Activated naive CD8-positive, alpha-beta T cell treated with anti-CD3 and anti-CD28 coated beads, Interleukin-2, amount 50 U/mL, for 16 hours (primary cell): ENCODE data around the gene DISC1.
"Not testable (repeated sequence)": the region's sequence is repeated elsewhere in the genome, so short reads cannot be mapped to it uniquely, and the experiment has no call there.

Experiments
- DNase-seq: peaks from one replicate; pipeline ENCODE4 v3.0.0-alpha.2; 2020; ENCODE audit warnings: low read depth, low spot score

Gene DISC1

DNA sequence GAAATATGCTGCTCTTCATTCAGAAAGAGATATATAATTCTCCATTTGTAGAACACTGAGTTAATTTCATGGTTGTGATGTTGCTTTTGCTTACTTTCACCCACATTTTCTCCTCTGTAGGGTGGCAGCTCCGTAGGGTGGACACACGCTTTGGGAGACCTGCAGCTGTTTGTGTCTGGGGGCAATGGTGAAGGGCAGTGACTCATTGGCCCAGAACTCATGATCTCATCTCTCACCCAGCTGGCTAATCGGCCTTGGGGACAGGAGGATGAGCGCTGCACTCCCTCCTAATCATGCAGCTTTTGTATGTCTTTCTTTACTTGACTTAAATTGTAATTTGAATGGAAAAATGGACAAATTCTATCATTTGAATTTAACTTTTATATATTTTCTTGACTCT lies 9.6 kb downstream of the DISC1 start:
- DNase-seq, result no peak

DNA sequence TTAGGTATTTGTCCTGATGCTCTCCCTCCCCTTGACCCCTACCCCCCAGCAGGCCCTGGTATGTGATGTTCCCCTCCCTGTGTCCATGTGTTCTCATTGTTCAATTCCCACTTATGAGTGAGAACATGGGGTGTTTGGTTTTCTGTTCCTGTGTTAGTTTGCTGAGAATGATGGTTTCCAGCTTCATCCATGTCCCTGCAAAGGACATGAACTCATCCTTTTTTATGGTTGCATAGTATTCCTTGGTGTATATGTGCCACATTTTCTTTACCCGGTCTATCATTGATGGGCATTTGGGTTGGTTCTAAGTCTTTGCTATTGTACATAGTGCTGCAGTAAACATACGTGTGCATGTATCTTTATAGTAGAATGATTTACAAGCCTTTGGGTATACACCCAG lies 10.3 kb downstream of the DISC1 start:
- not testable (repeated sequence) for DNase-seq

DNA sequence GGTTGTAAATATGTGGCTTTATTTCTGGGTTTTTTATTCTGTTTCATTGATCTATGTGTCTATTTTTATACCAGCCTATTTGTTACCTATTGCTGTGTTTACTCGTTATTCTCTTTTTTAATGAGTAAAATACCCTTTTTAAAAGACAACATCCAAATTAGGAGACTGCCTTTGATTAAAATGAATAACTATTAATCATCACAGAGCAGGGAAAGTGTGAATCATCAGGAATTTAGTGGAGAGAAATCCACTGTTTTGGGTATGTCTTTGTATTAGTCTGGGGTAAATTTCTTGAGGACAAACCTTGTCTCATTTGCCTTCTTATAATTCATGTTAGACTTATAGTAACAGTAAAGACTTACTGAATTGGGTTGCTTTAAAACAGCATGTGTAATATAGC lies 12.1 kb downstream of the DISC1 start:
- no peak for DNase-seq

DNA sequence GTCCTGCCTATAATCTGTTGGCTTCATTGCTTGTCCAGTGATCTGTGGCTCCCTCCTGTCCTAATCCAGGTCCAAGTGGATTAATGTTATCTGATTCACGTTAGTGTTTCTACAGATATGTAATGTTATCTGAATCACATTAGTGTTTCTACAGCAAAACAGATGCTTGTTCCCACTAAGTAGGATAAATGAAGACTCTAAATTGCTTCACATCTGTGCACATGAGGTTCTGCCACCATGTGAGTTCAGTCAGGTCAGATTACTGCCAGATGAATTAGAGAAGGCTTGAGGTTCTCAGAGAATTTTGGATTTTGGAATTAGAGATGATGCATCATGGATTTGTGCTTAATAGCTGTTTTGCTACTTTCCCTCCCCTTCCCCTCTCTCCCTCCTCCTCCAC lies 13.2 kb downstream of the DISC1 start:
- DNase-seq, result no peak

DNA sequence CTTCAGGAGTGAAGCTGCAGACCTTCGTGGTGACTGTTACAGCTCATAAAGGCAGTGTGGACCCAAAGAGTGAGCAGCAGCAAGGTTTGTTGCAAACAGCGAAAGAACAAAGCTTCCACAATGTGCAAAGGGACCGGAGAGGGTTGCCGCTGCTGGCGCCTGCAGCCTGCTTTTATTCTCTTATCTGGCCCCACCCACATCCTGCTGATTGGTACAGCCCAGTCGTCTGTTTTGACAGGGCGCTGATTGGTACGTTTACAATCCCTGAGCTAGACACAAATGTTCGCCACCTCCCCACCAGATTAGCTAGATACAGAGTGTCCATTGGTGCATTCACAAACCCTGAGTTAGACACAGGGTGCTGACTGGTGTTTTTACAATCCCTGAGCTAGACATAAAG lies 14.9 kb downstream of the DISC1 start:
- not testable (repeated sequence) for DNase-seq

DNA sequence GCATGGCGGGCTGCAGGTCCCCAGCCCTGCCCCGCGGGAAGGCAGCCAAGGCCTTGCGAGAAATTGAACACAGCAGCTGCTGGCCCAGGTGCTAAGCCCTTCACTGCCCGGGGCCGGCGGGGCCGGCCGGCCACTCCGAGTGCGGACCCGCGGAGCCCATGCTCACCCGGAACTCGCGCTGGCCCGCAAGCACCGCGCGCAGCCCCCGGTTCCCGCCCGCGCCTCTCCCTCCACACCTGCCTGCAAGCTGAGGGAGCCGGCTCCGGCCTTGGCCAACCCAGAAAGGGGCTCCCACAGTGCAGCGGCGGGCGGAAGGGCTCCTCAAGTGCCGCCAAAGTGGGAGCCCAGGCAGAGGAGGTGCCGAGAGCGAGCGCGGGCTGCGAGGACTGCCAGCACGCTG lies 15.5 kb downstream of the DISC1 start:
- DNase-seq, result not testable (repeated sequence)

DNA sequence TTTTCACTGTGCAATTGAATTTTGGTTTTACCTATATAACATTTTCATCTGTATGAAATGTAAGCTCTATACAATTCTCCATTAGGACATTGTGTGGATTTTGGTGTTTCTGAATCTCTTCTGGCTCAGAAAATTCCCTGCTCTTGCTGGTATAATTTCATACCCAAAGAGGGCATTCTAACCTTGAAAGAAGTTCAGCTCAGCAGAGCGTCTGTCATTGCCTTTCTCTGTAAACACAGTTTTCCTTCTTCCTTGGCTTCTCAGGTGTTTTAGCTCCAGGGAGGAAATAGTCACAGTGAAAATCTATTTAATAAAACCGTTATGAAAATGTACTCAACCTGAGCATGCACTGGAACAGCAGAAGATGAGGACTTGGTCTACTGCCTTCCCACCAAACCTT lies 16.0 kb downstream of the DISC1 start:
- no peak for DNase-seq

DNA sequence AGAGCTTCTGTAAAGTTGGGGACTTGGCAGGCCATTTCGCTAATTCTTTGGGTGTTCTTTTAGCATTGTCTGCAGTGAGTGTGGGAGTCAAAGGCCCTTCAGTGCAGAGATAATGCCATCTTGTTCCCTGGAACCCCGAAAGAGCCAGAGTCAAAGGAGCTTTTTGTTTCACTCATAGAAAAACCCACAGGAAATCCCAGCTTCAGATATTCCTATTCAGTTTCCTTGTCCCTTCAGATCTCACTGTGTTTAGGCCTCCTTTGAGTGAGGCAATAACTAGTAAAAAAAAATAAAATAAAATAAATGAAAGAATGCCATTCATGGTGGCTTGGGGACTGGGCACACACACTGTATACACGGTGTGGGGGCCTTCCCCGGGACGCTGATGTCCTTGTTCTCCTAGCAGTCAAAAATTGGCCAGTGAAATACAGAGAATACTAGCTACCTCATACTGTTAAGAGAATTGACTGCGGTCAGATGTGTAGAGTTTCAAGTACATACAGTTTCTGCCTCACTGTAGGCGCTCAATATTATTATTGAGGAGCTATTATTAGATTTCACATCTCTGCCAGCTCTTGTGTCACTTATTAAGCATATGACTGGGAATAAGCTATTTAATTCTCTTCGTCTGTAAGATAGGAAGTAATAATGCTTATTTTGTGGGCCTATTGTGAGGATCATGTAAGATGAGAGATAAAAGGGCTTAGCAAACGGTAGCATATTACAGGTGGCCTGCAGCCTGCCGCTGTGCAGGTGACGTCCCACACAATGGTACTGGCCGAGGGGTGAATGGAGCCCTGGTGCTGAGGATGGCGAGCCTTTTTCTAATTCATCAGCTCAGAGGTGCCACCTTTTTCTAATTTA lies 16.7 kb downstream of the DISC1 start:
- DNase-seq, result no peak

DNA sequence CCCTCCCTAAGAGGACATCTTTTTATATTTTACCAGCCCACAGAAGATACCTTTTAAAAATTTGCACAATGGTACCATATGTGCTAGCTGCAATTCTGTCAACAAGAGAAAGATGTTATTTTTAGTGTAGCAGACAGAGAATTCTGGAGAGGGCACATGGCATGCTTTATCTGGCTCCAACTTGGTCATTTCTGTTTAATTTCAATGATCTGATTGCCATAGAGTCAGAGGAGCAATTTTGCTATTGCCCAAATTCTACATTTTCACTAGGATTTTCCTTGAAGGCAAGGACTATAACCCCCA lies 17.3 kb downstream of the DISC1 start:
- no peak for DNase-seq

DNA sequence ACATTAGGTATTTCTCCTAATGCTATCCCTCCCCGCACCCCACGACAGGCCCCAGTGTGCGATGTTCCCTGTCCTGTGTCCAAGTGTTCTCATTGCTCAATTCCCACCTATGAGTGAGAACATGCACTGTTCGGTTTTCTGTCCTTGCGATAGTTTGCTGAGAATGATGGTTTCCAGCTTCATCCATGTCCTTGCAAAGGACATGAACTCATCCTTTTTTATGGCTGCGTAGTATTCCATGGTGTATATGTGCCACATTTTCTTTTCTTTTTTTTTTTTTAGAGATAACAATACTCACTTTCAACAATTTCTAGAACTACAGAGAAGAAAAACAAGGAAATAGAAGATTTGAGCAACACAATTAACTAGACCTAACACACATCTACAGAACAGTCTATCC lies 19.0 kb downstream of the DISC1 start:
- DNase-seq, result not testable (repeated sequence)

DNA sequence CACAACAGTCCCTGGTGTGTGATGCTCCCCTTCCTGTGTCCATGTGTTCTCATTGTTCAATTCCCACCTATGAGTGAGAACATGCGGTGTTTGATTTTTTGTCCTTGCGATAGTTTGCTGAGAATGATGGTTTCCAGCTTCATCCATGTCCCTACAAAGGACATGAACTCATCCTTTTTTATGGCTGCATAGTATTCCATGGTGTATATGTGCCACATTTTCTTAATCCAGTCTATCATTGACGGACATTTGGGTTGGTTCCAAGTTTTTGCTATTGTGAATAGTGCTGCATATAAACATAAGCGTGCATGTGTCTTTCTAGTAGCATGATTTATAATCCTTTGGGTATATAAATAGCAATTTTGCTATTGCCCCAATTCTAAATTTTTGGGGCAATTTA lies 19.6 kb downstream of the DISC1 start:
- DNase-seq, result not testable (repeated sequence)

DNA sequence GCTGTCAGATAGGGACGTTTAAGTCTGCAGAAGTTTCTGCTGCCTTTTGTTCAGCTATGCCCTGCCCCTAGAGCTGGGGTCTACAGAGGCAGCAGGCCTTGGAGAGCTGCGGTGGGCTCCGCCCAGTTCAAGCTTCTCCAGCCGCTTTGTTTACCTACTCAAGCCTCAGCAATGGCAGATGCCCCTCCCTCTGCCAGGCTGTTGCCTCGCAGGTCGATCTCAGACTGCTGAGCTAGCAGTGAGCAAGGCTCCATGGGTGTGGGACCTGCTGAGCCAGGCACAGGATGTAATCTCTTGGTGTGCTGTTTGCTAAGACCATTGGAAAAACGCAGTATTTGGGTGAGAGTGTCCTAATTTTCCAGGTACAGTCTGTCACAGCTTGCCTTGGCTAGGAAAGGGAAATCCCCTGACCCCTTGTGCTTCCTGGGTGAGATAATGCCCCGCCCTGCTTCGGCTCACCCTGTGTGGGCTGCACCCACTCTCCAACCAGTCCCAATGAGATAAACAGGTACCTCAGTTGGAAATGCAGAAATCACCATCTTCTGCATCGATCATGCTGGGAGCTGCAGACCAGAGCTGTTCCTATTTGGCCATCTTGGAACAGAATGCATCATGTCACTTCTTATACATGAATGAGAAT lies 25.2 kb downstream of the DISC1 start:
- DNase-seq, result not testable (repeated sequence)

DNA sequence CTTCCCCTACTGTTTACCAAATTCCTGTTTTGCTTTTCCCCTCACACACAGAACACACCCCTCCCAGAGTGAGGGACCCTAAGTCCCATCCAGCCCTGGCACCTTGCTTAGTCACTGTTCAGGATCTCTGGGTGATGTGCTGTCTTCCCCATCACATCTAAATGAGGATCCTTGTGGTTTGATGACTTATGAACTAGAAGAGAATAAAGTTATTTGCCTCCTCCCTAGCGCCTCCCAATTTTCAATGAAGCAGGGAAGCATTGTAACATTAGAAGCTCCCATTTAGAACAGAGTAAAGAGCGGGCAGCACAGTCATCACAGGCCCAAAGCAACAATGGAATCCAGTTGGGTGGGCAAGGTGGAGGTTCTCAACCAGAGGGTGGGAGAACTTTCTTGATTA lies 27.0 kb downstream of the DISC1 start:
- no peak for DNase-seq

DNA sequence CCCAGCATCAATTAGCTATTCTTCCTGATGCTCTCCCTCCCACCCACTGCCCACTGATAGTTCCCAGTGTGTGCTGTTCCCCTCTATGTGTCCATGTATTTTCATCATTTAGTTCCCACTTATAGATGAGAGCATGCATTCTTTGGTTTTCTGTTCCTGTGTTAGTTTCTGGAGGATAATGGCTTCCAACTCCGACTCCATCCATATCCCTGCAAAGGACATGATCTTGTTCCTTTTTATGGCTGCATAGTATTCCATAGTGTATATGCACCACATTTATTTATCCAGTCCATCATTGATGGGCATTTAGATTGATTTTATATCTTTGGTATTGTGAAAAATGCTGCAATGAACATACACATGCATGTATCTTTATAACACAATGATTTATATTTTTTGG lies 30.2 kb downstream of the DISC1 start:
- DNase-seq, result no peak

DNA sequence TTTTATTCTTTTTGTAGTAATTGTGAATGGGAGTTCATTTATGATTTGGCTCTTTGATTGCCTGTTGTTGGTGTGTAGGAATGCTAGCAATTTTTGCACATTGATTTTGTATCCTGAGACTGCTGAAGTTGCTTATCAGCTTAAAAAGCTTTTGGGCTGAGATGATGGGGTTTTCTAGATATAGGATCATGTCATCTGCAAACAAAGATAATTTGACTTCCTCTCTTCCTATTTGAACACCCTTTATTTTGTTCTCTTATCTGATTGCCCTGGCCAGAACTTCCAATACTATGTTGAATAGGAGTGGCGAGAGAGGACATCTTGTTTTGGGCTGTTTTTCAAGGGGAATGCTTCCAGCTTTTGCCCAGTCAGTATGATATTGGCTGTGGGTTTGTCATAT lies 31.6 kb downstream of the DISC1 start:
- not testable (repeated sequence) for DNase-seq

DNA sequence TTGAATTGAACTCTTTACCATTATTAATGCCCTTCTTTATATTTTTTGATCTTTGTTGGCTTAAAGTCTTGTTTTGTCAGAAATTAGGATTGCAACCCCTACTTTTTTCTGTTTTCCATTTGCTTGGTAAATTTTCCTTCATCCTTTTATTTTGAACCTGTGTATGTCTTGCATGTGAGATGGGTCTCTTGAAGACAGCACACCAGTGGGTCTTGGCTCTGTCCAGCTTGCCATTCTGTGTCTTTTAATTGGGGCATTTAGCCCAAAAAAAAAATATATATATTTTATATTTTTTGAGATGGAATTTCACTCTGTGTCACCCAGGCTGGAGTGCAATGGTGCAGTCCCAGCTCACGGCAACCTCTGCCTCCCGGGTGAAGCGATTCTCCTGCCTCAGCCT lies 33.6 kb downstream of the DISC1 start:
- no peak for DNase-seq

DNA sequence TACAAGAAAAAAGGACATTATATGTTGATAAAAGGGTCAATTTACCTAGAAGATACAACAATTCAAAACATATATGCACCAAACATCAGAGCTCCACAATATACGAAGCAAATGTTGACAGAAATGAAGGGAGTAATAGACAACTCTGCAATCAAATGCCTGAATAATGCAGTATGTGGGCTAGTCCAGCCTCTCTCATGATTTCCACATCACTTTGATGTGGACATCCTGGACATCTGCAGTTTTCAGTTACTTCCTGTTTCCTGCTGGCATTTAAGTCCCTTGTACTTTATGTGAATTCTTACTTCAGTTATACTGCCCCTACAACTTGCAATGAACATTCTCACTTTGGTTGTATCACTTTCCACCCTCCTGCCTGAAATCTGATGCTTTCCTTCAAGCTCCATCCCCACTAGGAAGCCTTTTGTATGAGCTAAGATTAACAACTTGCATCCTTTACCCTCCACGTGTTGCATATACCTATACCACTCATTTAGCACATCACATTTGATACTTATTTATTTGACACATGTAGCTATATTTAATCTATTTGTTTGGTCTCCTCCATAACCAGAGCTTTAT lies 36.7 kb downstream of the DISC1 start:
- no peak for DNase-seq

DNA sequence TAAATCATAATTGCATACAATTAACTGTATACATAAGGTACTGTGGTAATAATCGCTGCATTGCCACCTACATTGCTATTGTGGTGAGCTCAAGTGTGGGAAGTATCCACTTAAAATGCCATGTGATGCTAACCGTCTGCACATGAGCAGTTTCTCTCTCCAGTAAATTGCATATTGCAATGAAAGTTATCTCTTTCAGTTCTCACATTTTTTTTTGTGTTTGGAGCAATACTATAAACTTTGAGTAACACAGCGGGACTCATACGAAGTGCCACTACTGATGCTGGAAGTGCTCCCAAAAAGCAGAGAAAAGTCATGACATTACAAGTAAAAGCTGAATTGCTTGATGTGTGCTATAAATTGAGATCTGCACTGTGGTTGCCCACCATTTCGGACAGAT lies 38.5 kb downstream of the DISC1 start:
- DNase-seq, result no peak

DNA sequence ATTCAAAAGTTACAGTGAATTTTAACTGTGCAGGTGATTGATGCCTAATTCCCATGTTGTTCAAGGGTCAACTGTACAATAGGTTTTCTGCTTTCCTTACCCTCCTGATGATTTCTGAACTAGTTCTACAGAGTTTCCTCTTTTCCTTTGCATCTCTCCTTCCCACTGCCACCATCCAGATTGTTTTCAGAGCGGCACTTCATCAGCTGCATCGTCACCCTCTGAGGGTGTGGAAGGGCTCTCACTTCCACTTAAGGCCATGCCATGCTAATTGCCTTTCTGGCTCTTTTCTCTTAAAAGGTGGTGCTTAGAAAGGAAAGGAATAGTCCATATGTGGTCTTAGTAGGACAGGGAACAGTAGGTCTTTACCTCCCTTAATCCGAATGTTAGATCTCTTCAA lies 39.1 kb downstream of the DISC1 start:
- DNase-seq, result no peak

DNA sequence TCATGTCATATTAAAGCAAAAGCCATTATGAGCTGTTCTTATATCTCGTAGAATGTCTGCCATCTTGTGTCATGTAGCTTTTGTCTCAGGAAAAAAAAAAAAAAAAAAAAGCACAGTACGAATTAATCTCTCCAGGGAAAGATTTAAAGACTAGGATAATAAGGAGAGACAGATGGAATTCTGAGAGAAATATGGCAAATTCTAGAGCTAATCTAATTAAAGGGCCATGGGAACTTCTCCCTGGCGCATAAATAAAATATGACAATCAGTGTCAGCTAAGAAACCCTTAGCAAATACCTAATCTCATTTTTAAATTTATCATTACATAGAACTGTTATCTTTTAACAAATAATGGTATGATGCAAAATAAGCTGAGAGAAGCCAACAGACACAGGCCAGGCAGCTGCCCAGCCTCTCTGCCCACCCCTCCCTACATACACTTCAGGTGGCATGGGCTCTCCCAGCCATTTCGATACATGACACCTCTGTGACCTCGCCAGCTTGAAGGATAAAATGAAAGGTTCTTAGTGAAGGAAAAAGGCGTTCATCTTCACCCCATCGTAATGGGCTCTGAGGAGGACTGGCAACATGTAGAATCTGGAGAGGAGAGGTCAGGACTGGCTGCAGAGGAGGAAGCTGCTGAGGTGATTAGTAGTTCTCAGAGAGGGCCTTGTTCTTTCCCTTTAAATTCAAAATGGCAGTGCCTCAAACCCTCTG lies 39.8 kb downstream of the DISC1 start:
- DNase-seq, result no peak

DNA sequence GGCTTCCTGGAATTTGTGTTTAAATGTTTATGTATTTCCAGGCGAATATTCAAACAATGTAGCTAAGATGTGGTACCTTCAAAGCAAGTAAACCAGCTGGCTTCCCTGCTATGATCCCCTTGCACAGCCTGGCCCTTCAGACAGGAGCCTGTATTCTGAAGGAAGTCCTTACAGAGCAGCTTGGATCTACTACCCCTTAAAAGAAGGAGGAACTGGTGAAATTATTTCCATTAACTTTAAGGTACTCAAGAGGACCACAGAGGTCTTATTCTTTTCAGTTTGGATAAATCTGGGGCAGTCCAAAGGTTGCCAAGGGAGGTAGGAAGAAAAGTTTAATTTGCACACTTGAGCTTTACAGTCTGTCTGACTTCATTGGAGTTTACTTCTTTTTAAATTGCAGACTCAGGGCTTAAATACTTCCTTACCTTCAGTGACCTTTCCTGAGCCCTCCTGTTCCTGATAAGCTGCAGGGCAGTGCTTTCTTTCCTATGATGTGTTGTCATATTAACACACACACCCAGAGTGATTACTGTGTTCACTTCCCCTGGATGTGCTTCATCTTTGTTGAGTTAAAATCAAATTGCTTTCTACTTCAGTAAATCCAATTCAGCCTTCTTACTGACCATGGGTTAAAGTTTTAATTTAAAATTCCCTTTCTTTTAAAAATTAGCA lies 40.5 kb downstream of the DISC1 start:
- DNase-seq, result no peak
